A549 (cell line): ENCODE results near the gene CRIP3. TPM values are rescaled to one million over a fixed set of nuclear protein-coding genes. Genes with fewer than 3 reads are reported as not detected.
A peak's percentile ranks its signal among the peaks of the same experiment; 100 is the strongest.

Experiments used
- ATAC-seq, 2 experiments: fragments of 200-7000 bp in 1 of 2; fragments of >200 bp in 1 of 2; cut with Nextera tagmentation in 1 of 2; cut with Tn5 transposase in 1 of 2; 3 replicates each; pipeline versions ENCODE4 v1.8.0 to v1.9.1; 2018 to 2020; ENCODE audit warnings: mild to moderate bottlenecking in 1 of 2, moderate library complexity in 1 of 2
- CTCF ChIA-PET: fragments of 300-600 bp; sonication (Branson Sonifier 250); formaldehyde crosslinking; extraction: SDS; loops from one replicate; lab custom pipeline; 2021; ENCODE audit warnings: antibody characterized with exemption, inconsistent platforms; lab: Yijun Ruan, JAX
- POLR2A ChIA-PET: fragments of 350-600 bp; formaldehyde crosslinking; extraction: SDS; loops from one replicate; lab custom pipeline; 2021; ENCODE audit warnings: antibody characterized with exemption, inconsistent platforms; lab: Yijun Ruan, JAX
- DNase-seq, 2 experiments: peaks; one replicate each; pipeline versions ENCODE4 v3.0.0 to v3.0.0-alpha.2; 2011 to 2016; ENCODE audit warnings: low read depth in 1 of 2, low spot score in 1 of 2
- FAIRE-seq: peaks from 2 replicates; lab custom pipeline; 2011; peaks lifted over from hg19 to GRCh38; lab: Jason Lieb, UNC
- H3K27ac ChIP-seq, 2 experiments: fragments of >200 bp; sonication (Bioruptor Twin); formaldehyde crosslinking; 3 replicates each; pipeline ENCODE4 v1.5.1; 2016 to 2017
- H3K4me1 ChIP-seq: fragments of >200 bp; sonication (Bioruptor Twin); formaldehyde crosslinking; 3 replicates; pipeline ENCODE4 v1.6.1; 2016
- H3K4me2 ChIP-seq: fragments of >200 bp; sonication (Bioruptor Twin); formaldehyde crosslinking; 3 replicates; pipeline ENCODE4 v1.6.1; 2016
- H3K4me3 ChIP-seq: fragments of >200 bp; sonication (Bioruptor Twin); formaldehyde crosslinking; 3 replicates; pipeline ENCODE4 v1.5.1; 2016
- H3K9me3 ChIP-seq: fragments of >200 bp; sonication (Bioruptor Twin); formaldehyde crosslinking; 3 replicates; pipeline ENCODE4 v1.6.1; 2016
- BHLHE40 ChIP-seq: IDR thresholded peaks from 2 replicates; pipeline ENCODE4 v1.6.1; 2012; ENCODE audit warnings: low read depth, low read length, inconsistent platforms
- CBX2 ChIP-seq: fragments of 200-600 bp; sonication (generic); IDR thresholded peaks from 2 replicates; pipeline ENCODE4 v1.6.1; 2016; ENCODE audit warnings: low read depth, mild to moderate bottlenecking, borderline replicate concordance
- CBX8 ChIP-seq: fragments of 200-600 bp; sonication (generic); IDR thresholded peaks from 2 replicates; pipeline ENCODE4 v1.6.1; 2016
- CHD2 ChIP-seq: fragments of 150-350 bp; IDR thresholded peaks from 2 replicates; pipeline ENCODE4 v1.6.1; 2014; ENCODE audit warnings: low read length; ENCODE audit not compliant: partially characterized antibody
- CHD4 ChIP-seq: fragments of 200-600 bp; sonication (generic); IDR thresholded peaks from 2 replicates; pipeline ENCODE4 v1.6.1; 2016; ENCODE audit warnings: antibody characterized with exemption, mild to moderate bottlenecking, borderline replicate concordance
- CTCF ChIP-seq: fragments of >200 bp; sonication (Bioruptor Twin); formaldehyde crosslinking; IDR thresholded peaks from 3 replicates; pipeline ENCODE4 v1.5.1; 2016
- EHF ChIP-seq: fragments of 250-450 bp; sonication (Bioruptor Pico); IDR thresholded peaks from 2 replicates; pipeline ENCODE4 v1.5.0; 2020; ENCODE audit warnings: mild to moderate bottlenecking
- ELK1 ChIP-seq: fragments of 150-350 bp; IDR thresholded peaks from 2 replicates; pipeline ENCODE4 v1.6.1; 2014; ENCODE audit warnings: low read depth, mild to moderate bottlenecking, low read length
- EP300 ChIP-seq, 2 experiments: fragments of >200 bp; sonication (Bioruptor Twin); formaldehyde crosslinking; IDR thresholded peaks; 2 replicates in 1 of 2; 3 replicates in 1 of 2; pipeline ENCODE4 v1.6.1; 2016 to 2017
- ESRRA ChIP-seq: fragments of 150-350 bp; IDR thresholded peaks from 2 replicates; pipeline ENCODE4 v1.6.1; 2014; ENCODE audit warnings: mild to moderate bottlenecking, low read length, borderline replicate concordance
- FOSB ChIP-seq: fragments of 250-450 bp; sonication (Bioruptor Pico); IDR thresholded peaks from 2 replicates; pipeline ENCODE4 v1.5.0; 2020; ENCODE audit warnings: mild to moderate bottlenecking, moderate library complexity
- FOSL2 ChIP-seq, 2 experiments: fragments of 450-650 bp in 1 of 2; fragments of >200 bp in 1 of 2; sonication (Bioruptor Twin) in 1 of 2; formaldehyde crosslinking; IDR thresholded peaks; 2 replicates each; pipeline versions ENCODE4 v1.5.0 to v1.6.1; 2016 to 2020; ENCODE audit warnings: mild to moderate bottlenecking in 1 of 2, moderate library complexity in 1 of 2
- FOXS1 ChIP-seq: fragments of 250-450 bp; sonication (Bioruptor Pico); IDR thresholded peaks from 2 replicates; pipeline ENCODE4 v1.5.0; 2020; ENCODE audit warnings: mild to moderate bottlenecking, moderate library complexity
- GATA3 ChIP-seq: IDR thresholded peaks from 2 replicates; pipeline ENCODE4 v1.6.1; 2012; ENCODE audit warnings: borderline replicate concordance
- HDAC2 ChIP-seq: fragments of 200-600 bp; sonication (generic); IDR thresholded peaks from 2 replicates; pipeline ENCODE4 v1.6.1; 2016
- HES2 ChIP-seq: fragments of >200 bp; sonication (Bioruptor Twin); formaldehyde crosslinking; IDR thresholded peaks from 2 replicates; pipeline ENCODE4 v1.6.1; 2016
- HEYL ChIP-seq: fragments of 250-450 bp; sonication (Bioruptor Pico); IDR thresholded peaks from 2 replicates; pipeline ENCODE4 v1.8.0; 2021; ENCODE audit warnings: mild to moderate bottlenecking, moderate library complexity
- HOXB13 ChIP-seq: fragments of 250-450 bp; sonication (Bioruptor Pico); IDR thresholded peaks from 2 replicates; pipeline ENCODE4 v1.5.0; 2020; ENCODE audit warnings: low read depth, mild to moderate bottlenecking, moderate library complexity
- HOXB5 ChIP-seq: fragments of 250-450 bp; sonication (Bioruptor Pico); IDR thresholded peaks from 2 replicates; pipeline ENCODE4 v1.5.0; 2020; ENCODE audit warnings: mild to moderate bottlenecking, moderate library complexity
- MAZ ChIP-seq: fragments of 150-350 bp; IDR thresholded peaks from 2 replicates; pipeline ENCODE4 v1.6.1; 2014; ENCODE audit warnings: antibody characterized with exemption, low read depth, low read length, borderline replicate concordance
- NR3C1 ChIP-seq: fragments of >200 bp; sonication (Bioruptor Twin); formaldehyde crosslinking; IDR thresholded peaks from 3 replicates; pipeline ENCODE4 v1.6.1; 2017
- PBX3 ChIP-seq: IDR thresholded peaks from 2 replicates; pipeline ENCODE4 v1.6.1; 2012
- PHF8 ChIP-seq: fragments of 200-600 bp; sonication (generic); IDR thresholded peaks from 2 replicates; pipeline ENCODE4 v1.6.1; 2016; ENCODE audit warnings: low read depth, mild to moderate bottlenecking, antibody characterized with exemption, moderate library complexity, borderline replicate concordance
- POLR2A ChIP-seq: IDR thresholded peaks from 2 replicates; pipeline ENCODE4 v1.6.1; 2012; ENCODE audit warnings: mild to moderate bottlenecking, low read length
- POLR2AphosphoS2 ChIP-seq: conservative IDR thresholded peaks from 2 replicates; pipeline ENCODE4 v1.6.1; 2012; ENCODE audit warnings: low read length, improper control_type of control experiment, inconsistent platforms
- RCOR1 ChIP-seq: fragments of 150-350 bp; IDR thresholded peaks from 2 replicates; pipeline ENCODE4 v1.6.1; 2014; ENCODE audit warnings: antibody characterized with exemption, low read length, low read depth
- RNF2 ChIP-seq: fragments of 200-600 bp; sonication (generic); IDR thresholded peaks from 2 replicates; pipeline ENCODE4 v1.6.1; 2016; ENCODE audit warnings: low read depth, mild to moderate bottlenecking, antibody characterized with exemption, moderate library complexity, borderline replicate concordance
- TFCP2L1 ChIP-seq: fragments of 250-450 bp; sonication (Bioruptor Pico); IDR thresholded peaks from 2 replicates; pipeline ENCODE4 v1.5.0; 2021; ENCODE audit warnings: mild to moderate bottlenecking
- ZFP36 ChIP-seq: fragments of 450-650 bp; IDR thresholded peaks from 2 replicates; pipeline ENCODE4 v1.6.1; 2014; ENCODE audit warnings: borderline replicate concordance; ENCODE audit not compliant: partially characterized antibody
- ZNF302 ChIP-seq: fragments of 250-450 bp; sonication (Bioruptor Pico); IDR thresholded peaks from 2 replicates; pipeline ENCODE4 v1.9.0; 2021; ENCODE audit warnings: inconsistent platforms, mild to moderate bottlenecking, moderate library complexity
- ZSCAN20 ChIP-seq: fragments of 250-450 bp; sonication (Bioruptor Pico); IDR thresholded peaks from 2 replicates; pipeline ENCODE4 v1.8.0; 2022; ENCODE audit warnings: mild to moderate bottlenecking, moderate library complexity
- WGBS: methylation state at CpG from one replicate; pipeline ENCODE4 v1.1.6; 2017; ENCODE audit errors: missing lambda C conversion rate; 5-methylcytosine and 5-hydroxymethylcytosine counted together
- polyA plus RNA-seq, 4 experiments: library from polyadenylated mRNA; depleted of rRNA in 3 of 4; stranded (reverse); fragments of >200 nt; fragmentation: RNase III in 1 of 4; extraction: RNeasy Plus Mini Kit Qiagen cat#74134 plus additional on column Dnase treatment in 1 of 4; gene quantifications; 2 replicates in 3 of 4; 3 replicates in 1 of 4; pipeline ENCODE4 v1.2.3, GENCODE V29; 2011 to 2017

The CRIP3 gene
- polyA plus RNA-seq, 2 of the 4 experiments (the other 2 are of a cell fraction), result 1.3 to 2.8 TPM

- Histone ChIP-seq H3K4me1 (peaks cover 14% of the 10 kb centered on the region; the same call in 2 of the 3 replicates), H3K4me2 (peak overlapping the region; percentile 30; the same call in 1 of the 3 replicates), H3K9me3 (no peaks in the 10 kb centered on the region), H3K4me3 (no peak overlapping the region), H3K27ac (no peak overlapping the region; a peak in 1 of 6 replicates)
- ChIA-PET POLR2A (no interaction called here), CTCF (no interaction called here)
- TF ChIP-seq HDAC2 (no peak), GATA3 (no peak), HES2 (no peak), CTCF (no peak), ZNF302 (CRISPR knock-in tag) (no peak), CBX2 (no peak), CHD2 (no peak), FOXS1 (CRISPR knock-in tag) (no peak), TFCP2L1 (CRISPR knock-in tag) (no peak), NR3C1 (no peak), POLR2A (no peak), PBX3 (no peak), BHLHE40 (no peak), POLR2AphosphoS2 (no peak), FOSL2 (IDR thresholded peaks at IDR 0.05) (no peak), FOSL2 (CRISPR knock-in tag; IDR thresholded peaks at IDR 0.05) (no peak), MAZ (no peak), ZFP36 (no peak), HEYL (CRISPR knock-in tag) (no peak)
- no peak for DNase-seq
- ATAC-seq, result no peak
- WGBS, result 51% methylated on average over 29 of the region's 83 CpGs
- no peak for FAIRE-seq
Measured at GRCh38 chr6:43284991-43285781, 23.4 kb downstream of the CRIP3 start.

- WGBS, result 82% methylated on average over 12 of the region's 27 CpGs
- Histone ChIP-seq H3K4me3 (no peak overlapping the region), H3K9me3 (no peaks in the 10 kb centered on the region), H3K4me1 (peaks cover 20% of the 10 kb centered on the region), H3K27ac (no peak overlapping the region), H3K4me2 (no peak overlapping the region)
- POLR2A ChIA-PET, result no interaction called here
- CTCF ChIA-PET, result no interaction called here
- FAIRE-seq (no peak), ATAC-seq (no peak), DNase-seq (no peak)
- TF ChIP-seq ZNF302 (CRISPR knock-in tag) (no peak), ELK1 (no peak), ESRRA (no peak), RNF2 (no peak), CHD2 (no peak), HOXB13 (CRISPR knock-in tag) (no peak), PHF8 (no peak), FOSL2 (IDR thresholded peaks at IDR 0.05) (no peak), FOSL2 (CRISPR knock-in tag; IDR thresholded peaks at IDR 0.05) (no peak), ZFP36 (no peak), CTCF (no peak), EP300 (IDR thresholded peaks at IDR 0.05) (no peak), CHD4 (no peak), FOSB (CRISPR knock-in tag) (no peak), HOXB5 (CRISPR knock-in tag) (no peak), EHF (CRISPR knock-in tag) (no peak), RCOR1 (no peak), POLR2A (no peak), ZSCAN20 (CRISPR knock-in tag) (no peak), BHLHE40 (no peak), CBX8 (no peak)
Measured at GRCh38 chr6:43283905-43284304, 24.7 kb downstream of the CRIP3 start.
